ENCODE results near the gene FOXD4L6.
"Not testable (repeated sequence)": the region's sequence is repeated elsewhere in the genome, so short reads cannot be mapped to it uniquely, and the experiment has no call there.

FOXD4L6 gene

DNA sequence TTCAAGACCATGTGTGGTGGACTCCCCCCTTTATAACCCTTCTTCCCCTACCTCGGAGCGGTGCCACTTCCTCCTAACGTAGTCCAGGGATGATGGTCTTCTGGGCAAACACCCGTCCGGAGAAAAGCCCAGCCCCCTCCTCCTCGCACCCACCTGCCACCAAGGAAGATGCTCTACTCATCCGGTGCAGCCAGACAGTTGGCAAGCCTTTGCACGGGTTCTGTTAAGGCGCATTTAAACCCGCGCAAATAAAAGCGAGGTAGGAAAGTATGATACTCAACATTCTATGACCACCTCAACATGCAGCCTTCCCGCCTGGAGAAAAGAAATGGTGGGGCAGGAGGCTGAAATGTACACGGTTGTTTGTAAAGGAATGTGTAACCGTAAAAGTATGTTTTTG is at the start of gene FOXD4L6:
FOXD4L6 (minus strand) TSS at position 101 of the 400 bp plus-strand sequence. CDS start 298 bp downstream, outside the sequence.
- ATAC-seq, DNase-seq: not testable (repeated sequence)

DNA sequence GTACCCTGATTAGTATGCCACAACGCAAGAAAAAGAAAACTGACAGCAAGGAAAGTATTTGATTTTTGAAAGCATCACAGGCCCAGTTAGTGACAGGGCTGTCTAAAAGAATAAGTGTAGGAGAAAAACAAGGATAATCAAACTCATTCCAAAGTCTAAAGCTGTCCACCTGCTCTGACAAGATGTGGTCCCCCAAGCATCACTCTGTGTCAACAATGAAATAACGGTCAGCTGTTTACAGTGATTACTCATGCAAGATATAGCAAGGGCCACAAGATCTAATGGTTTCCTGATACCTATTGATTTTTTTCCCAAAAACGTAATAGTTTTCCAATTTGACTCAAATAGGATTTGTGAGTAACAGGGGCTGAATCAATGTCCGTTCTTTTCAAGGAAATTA is 46.5 kb upstream of the FOXD4L6 start:
- not testable (repeated sequence) for ATAC-seq, DNase-seq

DNA sequence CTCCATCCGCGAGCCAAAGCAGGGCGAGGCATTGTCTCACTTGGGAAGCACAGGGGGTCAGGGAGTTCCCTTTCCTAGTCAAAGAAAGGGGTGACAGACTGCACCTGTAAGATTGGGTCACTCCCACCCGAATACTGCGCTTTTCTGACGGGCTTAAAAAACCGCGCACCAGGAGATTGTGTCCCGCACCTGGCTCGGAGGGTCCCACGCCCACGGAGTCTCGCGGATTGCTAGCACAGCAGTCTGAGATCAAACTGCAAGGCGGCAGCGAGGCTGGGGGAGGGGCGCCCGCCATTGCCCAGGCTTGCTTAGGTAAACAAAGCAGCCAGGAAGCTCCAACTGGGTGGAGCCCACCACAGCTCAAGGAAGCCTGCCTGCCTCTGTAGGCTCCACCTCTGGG is 21.6 kb upstream of the FOXD4L6 start:
- not testable (repeated sequence) for ATAC-seq, DNase-seq

DNA sequence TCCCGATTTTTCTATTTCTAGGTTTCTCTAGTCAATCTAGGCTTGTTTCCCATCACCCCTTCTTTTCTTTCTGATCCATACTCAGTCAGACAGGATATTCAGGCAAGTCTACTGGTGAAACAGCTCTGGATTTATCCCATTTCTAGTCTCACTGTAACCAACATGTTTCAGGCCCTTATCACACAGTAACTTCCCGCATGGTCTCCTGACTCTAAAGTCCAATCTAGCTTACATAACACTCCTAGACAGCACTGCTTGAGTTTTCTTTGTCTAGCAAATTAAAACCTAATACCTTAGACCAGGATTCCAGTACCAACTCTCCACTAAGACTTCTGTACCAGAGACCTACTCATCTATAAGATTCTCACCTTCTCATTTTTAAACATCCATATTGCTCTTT is 13.4 kb upstream of the FOXD4L6 start:
- not testable (repeated sequence) for DNase-seq, ATAC-seq

DNA sequence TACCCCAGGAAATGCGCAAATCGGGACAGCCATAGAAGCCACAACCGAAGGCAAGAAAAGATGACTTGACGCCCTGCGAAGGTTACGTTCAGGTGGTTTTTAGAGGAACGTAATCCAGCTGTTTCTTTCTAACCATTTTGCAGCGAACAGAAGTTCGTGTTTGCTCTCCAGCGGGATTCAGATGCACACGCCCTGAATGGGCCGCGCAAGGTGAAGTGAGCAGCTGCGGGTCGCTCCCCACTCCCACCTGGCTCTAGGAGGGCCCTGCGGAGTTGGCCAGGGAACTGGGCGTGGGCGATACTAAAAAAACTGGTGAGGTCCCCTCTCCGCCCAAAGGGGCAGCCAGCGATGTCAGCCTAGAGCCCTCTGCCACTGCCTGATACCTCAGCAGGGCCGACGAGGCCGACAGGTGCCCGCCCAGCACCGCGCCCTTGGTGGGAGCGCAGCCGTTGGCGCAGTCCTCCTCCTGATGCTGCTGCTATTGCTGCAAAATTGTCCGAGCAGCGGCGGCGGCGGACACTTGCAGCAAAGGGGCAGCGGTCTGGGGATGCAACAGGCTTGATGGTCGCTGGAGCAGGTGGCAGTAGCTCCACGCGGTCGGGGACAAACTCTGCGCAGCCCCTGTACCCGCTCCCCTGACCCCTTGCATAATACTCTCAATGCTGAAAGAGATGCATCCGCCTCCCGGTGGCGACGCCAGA is 1.6 kb downstream of the FOXD4L6 start:
- not testable (repeated sequence) for DNase-seq

DNA sequence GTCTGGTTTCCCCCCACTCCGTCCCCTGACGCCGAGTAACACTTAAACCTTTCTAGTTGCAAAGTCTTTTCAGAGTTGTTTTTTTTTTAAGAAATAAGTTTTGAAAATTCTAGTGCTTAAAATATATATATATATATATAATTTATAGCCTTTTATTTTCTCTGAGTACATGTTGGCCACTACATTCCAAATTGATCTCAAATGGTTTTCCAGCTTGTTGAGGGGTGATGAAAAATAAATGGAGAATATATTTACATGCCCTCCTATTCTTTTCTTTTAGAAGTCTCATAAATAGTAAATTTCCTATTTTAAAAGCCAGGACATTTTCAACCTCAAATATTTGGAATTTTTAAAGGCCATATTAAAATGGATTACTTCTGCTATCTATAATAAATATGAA is 2.5 kb downstream of the FOXD4L6 start:
- ATAC-seq, DNase-seq: not testable (repeated sequence)

More for the DNA sequence above, 1.6 kb downstream of the FOXD4L6 start:
- ATAC-seq, result not testable (repeated sequence)

DNA sequence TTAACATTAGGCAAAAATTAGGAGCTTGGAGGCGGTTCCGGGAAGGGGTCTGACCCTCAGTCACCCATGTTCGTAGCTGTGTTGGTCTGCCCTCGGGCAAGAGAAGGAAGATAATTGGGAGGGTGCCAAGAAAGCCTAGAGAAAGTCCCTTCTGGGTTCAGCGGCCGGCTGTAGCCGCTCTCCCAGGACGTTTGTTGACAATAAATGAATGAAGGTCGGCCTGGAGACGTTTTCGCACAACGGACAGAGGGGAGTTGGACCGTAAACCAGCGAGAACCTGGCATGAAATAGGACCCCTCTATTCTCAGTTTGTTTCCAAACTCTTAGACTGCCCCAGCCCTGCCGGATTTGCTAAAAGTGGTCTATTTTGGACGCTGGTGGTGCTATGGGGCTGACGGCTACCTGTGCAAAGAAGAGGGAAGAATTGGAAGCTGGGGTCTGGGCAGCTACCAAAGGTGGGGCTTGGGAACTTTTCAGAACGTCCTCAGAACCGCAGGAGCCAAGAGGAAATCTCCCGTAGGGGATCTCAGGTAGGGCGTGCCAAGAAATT is 3.3 kb downstream of the FOXD4L6 start:
- not testable (repeated sequence) for ATAC-seq, DNase-seq

DNA sequence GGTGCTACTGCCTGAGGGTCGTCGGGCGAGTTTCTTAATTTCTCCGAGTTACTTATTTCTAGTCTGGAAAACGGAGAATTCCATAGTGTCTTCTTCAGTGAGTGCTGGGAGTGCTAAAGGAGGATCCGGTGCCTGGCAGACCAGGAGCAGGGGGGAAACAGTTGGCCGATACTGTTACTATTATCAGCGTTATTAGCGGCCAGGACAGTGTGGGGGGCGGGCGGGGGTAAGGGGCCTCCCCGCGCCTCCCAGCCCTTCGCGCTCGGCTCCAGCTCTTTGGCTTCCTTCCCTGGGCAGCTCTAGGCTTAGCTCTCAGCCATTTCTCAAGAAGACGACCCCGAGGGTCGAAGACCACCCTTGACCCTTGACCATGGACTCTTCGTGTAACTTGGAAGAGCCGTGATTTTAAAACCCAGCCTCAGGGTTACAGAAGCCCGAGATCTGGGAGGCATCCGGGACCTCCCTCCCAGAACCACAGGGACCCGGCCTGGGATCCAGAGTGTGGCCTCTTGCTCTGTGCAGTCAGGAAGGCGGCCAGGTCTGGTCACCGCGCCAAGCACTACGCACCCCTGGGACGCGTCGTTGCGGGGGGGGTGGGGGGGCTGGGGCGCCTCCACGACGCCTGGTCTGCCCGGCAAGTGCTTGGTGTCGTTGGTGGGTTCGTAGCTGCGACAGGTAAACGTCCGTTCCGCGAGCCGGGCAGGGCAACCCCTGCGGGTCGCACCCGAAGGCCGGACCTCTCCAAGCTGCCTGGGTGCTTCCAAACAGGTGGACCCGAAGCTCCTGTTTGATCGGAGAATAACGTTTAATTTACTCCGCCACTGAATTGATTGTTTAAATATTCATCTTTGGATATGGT is 4.0 kb downstream of the FOXD4L6 start:
- not testable (repeated sequence) for DNase-seq, ATAC-seq

DNA sequence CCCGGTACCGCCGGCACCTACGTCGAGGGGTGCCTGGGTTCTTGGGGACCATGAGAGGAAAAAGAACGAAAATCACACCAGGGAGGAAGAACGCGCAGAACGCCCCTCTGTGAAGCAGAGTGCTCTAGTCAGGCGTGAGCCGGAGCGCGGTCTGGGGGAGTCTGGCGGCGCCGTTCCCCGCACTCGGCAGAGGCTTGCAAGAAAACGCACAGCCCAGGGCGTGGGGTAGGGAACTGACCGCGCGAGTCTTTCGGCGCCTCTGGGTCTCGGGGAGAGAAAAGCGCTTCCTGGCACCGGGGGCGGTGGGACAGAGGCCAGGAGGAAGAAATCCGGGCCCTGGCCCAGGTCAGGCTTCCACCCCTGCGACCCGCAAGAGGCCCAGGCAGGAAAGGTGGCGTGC is 4.7 kb downstream of the FOXD4L6 start:
- DNase-seq, ATAC-seq: not testable (repeated sequence)

DNA sequence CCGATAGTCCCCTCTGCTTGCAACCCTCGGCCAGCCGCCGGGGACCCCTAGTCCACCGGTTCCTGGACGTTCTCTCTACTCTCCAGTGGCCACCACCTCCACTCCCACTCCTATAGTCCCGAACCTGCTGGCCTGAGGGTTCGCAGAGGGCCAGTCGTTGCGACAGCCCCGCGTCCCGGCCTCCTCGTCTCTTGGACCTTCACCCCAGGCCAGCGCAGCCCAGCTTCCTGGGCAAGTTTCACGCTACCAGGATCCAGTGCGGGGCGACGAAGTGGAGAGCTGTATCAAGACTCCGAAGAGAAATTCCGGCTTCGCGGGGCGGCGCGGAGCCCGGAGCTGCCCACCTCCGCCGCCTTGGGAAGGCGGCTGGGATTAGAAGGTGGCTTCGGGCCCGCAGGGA is 5.1 kb downstream of the FOXD4L6 start:
- not testable (repeated sequence) for DNase-seq, ATAC-seq

DNA sequence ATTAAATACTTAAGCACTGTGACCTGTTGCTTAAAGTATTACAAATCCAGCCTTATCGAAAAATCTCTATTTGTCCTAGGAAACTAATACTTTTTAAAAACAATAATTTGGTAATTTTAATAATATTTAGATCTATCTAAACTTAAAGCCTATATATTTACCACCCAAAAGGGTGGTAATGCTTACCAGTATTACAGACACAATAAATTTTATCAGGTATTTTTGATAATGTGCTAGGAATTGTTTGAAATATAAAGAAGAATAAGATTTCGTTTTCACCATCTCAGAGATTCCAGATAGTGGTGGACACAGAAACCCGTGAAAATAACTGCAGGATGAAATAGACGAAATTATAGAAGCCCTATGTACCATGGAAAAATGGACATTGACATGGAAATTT is 7.8 kb downstream of the FOXD4L6 start:
- DNase-seq, ATAC-seq: not testable (repeated sequence)

DNA sequence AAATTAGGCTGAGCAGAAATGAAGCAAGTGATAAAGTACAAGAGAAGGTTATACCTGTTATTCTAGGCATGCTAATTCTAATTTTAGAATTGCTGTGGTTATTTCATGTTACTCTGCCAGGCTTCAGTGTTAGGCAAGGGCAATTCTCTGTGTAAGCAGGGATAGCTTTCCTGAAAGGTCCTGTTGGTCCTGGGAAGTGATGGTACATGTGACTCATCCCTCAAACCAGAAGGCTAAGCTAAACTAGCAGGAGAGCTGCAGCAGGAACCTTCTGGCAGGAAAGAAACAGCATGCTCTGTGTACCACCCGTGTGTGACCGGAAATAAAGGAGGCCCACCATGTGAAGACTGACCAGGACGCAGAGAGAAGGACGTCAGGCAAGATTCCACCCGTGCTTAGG is 8.8 kb downstream of the FOXD4L6 start:
- ATAC-seq, DNase-seq: not testable (repeated sequence)

DNA sequence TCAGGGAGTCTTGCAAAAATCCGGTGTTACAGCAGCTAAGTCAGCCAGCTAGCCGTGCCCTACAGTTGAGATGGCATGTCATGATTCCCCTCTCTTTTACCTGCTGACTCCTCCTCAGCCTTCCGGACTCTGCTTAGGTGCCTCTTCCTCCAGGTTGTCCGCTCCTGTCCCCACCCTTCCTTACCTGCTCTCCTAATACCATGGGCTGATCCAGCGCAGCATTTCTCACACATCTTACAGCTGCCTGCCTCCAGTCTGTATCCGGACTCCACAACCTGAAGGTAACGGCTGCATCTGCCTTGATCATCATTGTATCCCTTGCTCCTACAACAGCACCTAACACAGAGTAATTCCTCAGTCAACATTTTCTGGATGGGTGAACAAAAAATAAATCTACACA is 9.2 kb downstream of the FOXD4L6 start:
- DNase-seq, ATAC-seq: not testable (repeated sequence)

DNA sequence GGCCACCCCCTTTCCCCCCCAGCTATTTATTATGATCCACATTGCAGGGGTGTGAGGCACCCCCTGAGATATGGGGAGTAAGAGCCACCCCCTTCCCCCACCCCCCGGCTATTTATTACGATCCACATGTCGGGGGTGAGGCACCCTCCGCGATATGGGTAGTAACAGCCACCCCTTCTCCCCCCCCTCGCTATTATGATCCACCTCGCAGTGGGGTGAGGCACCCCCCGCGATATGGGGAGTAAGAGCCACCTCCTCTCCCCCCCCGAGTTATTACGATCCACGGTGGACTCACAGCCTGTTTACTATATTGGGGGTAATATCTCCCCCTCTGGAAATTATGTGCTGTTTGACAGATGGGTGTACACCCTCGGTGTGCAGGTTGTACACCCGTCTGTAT is 15.1 kb downstream of the FOXD4L6 start:
- ATAC-seq, DNase-seq: not testable (repeated sequence)

DNA sequence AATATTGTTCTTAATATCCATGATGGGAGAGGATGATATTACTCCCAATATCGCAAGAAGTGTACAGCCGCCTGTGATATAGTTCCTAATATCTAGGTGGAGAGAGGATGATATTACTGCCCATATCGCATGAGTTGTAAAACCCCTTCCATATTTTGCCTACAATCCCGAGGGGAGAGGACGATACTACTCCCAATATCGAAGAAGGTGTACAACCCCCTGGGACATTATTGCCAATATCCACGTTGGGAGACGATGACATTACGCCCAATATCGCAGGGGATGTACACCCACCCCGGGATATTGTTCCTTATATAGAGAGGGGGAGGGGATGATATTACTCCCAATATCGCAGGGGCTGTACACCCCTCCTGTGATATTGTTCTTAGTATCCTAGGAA is 17.1 kb downstream of the FOXD4L6 start:
- not testable (repeated sequence) for ATAC-seq, DNase-seq

DNA sequence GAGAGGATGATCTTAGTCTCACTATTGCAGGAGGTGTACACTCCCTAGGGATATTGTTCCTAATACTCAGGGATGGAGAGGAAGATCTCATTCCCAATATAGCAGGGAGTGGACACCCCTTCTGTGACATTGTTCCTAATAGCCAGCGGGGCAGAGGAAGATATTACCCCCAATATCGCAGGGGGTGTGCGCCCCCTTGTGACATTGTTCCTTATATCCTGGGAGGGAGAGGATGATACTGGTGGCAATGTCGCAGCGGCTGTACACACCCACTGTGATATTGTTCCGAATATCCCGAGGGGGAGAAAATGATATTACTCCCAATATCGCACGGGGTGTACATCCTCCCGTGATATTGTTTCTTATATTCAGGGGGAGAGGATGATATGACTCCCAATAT is 17.6 kb downstream of the FOXD4L6 start:
- DNase-seq, result peak; percentile 9
- ATAC-seq, result not testable (repeated sequence)

DNA sequence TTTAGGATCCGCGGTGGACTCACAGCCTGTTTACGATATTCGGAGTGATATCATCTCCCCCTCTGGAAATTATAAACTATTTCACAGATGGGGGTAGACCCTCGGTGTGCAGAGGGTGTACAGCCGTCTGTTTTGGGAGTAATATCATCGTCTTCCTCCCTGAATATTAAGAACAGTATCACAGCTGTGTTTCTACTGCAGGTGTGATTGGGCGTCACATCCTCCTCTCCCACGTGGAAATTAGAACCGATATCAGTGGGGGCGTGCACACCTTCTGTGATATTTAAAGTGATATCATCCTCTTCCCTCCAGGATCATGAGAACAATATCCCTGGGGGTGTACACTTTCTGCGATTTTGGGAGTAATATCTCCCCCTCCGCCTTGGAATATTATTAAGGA is 19.2 kb downstream of the FOXD4L6 start:
- not testable (repeated sequence) for ATAC-seq, DNase-seq

DNA sequence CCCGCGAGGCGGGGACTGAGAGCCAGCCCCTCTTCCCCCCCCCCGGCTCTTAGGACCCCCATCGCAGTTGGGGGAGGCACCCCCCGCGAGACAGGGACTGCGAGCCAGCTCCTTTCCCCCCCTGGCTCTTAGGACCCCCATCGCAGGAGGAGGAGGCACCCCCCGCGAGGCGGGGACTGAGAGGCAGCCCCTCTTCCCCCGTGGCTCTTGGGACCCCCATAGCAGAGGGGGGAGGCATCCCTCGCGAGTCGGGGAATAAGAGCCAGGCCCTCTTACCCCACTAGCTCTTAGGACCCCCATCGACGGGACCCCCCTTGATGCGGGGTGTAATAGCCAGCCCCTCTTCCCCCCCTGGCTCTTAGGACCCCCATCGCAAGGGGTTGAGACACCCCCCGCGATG is 19.7 kb downstream of the FOXD4L6 start:
- ATAC-seq, DNase-seq: not testable (repeated sequence)

DNA sequence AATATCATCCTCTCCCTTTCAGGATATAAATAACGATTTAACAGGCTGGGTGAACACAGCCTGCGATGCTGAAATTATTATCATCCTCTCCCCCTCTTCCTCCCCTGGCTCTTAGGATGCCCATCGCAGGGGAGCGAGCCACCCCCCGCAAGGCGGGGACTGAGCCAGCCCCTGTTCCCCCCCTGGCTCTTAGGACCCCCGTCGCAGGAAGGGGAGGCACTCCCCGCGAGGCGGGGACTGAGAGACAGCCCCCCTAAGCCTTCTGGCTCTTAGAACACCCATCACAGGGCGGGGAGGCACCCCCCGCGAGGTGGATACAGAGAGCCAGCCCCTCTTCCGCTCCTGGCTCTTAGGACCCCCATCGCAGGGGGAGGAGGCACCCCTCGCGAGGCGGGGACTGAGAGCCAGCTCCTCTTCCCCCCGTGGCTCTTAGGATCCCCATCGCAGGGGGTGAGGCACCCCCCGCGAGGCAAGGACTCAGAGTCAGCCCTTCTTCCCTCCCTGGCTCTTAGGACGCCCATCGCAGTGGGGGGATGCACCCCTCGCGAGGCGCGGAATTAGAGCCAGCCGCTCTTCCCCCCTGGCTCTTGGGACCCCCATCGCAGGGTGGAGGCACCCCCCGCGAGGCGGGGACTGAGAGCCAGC is 21.9 kb downstream of the FOXD4L6 start:
- DNase-seq, ATAC-seq: not testable (repeated sequence)

DNA sequence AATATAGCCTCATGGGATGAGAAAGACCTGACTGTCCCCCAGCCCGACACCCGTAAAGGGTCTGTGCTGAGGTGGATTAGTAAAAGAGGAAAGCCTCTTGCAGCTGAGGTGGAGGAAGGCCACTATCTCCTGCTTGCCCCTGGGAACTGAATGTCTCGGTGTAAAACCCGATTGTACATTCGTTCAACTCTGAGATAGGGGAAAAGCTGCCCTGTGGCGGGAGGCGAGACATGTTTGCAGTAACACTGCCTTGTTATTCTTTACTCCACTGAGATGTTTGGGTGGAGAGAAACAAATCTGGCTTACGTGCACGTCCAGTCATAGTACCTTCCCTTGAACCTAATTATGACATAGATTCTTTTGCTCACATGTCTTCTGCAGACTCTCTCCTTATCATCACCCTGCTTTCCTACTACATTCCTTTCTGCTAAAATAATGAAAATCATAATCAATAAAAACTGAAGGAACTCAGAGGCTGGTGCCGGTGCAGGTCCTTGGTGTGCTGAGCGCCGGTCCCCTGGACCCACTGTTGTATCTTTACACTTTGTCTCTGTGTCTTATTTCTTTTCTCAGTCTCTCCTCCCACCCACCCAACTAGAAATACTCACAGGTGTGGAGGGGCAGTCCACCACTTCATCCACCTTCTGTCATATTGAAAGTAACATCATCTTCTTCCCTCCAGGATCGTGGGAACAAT is 22.8 kb downstream of the FOXD4L6 start:
- DNase-seq, ATAC-seq: not testable (repeated sequence)

DNA sequence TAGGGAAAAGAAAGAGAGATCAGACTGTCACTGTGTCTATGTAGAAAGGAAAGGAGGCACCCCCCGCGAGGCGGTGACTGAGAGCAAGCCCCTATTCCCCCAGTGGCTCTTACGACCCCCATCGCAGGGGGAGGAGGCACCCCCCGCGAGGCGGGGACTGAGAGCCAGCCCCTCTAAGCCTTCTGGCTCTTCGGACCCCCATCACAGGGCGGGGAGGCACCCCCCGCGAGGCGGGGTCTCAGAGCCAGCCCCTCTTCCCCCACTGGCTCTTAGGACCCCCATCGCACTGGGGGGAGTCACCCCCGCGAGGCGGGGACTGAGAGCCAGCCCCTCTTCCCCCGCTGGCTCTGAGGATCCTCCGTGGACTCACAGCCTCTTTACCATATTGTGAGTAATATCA is 23.9 kb downstream of the FOXD4L6 start:
- not testable (repeated sequence) for DNase-seq, ATAC-seq
